DMS79 (cell line): Measurements from ENCODE around the gene STRC.
"Not testable (repeated sequence)": the region's sequence is repeated elsewhere in the genome, so short reads cannot be mapped to it uniquely, and the experiment has no call there.

Experiments used
- DNase-seq: peaks from one replicate; lab custom pipeline; 2025; lab: John Stamatoyannopoulos, UW

Gene STRC

DNA sequence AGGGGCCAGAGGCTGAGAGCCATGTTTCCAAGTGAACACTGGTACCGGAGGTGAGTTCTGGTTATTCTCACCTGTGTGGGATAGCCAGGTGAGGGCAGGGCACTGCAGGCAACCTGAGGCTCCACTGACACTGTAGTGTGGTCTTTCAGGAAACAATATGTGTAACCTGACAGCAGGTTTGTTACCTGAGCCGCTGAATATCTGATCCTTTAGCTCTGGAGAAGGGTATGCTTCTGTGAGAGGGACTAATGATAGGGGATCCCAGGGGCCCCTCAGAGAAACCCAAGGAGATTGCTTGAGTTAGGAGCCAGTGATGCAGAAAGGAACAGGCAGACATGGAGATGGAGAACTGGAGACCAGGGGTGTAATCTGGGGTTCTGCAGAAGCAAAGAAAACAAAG lies at the start of gene STRC:
TSS of gene STRC (minus strand) at position 101 of the 400 bp plus-strand sequence. CDS start at position 23, 78 bp downstream.
- not testable (repeated sequence) for DNase-seq

DNA sequence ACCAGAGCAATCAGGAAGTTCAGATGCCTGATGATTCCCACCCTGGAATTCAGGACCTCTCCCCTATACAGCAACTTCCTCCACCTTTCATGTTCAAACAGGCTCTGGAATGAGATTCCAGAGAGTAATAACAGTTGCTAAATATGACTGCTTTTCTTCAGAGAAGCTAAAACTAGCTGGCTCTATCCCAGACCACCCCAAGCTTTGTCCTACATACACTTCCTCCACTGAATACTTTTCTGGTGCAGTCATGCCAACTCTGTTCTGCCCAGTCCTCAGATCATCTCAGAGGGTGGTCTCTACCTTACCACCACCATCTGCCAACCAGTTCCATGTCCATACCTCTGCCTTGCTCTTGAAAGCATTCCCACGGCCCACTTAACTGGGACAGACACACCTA lies 47.6 kb upstream of the STRC start:
- not testable (repeated sequence) for DNase-seq

DNA sequence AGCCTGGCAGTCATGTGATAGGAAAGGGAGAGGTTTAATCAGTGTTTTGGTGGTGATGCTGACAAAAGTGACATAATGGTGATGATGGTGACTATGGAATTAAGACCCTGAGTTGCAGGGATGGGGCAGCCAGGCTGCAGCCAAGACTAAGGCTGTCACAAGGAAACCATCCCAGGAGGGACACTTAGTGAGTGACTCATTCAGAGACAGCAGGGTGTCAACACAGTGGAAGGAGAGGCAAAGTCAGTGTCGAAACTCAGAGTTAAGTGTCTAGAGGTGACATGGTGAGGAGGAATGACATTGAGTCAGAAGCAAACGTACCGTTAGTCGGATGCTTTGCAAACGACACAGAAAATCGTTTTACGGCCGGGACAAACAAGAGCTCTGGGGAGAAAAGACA lies 44.7 kb upstream of the STRC start:
- not testable (repeated sequence) for DNase-seq

DNA sequence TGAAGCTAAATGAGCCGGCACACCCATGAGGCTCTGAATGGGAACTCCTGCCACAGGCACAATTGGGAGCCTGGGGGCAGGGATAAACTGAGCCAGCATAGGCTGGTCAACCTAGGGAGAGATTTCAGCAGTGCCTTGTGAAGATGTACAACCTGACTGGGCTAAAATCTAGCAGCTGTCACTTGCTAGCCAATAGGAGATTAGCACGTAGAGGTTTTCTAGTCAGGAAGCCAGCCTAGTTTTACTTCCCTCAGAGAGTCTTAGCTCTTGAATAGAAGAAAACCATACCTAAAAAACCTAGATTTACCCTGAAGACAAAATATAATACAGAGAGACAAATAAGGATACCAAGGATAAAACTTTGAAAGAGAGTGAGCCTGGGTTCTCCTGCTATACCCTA lies 43.7 kb upstream of the STRC start:
- not testable (repeated sequence) for DNase-seq

DNA sequence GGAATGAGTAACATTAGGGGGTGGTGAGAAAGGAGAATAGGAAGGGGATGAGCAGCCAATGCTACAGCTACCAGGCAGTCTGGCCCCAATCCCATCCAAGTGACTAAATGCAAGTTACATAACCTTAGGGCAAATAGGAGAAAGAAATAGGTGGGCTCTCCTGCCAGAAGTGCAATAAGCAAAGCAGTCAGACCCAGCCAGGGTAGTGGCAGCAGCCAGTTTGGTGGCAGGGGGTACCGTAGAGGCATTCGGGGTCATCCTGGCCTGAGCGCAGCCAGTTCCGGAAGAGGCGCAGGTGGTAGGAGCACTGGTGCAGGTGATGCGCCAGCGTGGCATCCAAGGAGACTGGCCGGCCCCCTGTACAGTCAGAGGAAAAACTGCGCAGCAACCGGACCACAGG lies 41.1 kb upstream of the STRC start:
- DNase-seq, result not testable (repeated sequence)

DNA sequence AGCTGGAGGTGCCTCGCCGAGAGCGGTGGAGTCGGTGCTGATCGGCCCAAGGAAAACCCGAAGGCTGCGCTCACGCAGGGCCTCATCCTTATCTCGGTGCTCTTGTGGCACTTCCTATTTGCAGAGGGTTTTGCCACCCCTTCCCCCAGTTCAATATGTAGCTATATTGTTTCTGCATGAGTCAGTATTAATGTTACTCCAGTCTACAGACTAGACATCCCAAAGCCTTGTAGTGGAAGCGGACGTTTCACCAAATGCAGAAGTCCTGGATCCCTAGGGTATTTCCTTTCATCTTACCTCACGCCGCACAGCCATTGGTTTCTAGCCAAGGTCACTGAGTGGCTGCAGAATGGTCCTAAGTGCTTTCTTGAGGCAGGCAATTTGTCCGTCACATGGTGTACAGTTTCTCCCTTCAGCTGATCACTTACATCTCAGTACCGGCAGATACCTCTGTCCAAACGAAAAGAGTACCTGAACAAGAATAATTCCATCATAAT lies 30.9 kb upstream of the STRC start:
- DNase-seq, result not testable (repeated sequence)

DNA sequence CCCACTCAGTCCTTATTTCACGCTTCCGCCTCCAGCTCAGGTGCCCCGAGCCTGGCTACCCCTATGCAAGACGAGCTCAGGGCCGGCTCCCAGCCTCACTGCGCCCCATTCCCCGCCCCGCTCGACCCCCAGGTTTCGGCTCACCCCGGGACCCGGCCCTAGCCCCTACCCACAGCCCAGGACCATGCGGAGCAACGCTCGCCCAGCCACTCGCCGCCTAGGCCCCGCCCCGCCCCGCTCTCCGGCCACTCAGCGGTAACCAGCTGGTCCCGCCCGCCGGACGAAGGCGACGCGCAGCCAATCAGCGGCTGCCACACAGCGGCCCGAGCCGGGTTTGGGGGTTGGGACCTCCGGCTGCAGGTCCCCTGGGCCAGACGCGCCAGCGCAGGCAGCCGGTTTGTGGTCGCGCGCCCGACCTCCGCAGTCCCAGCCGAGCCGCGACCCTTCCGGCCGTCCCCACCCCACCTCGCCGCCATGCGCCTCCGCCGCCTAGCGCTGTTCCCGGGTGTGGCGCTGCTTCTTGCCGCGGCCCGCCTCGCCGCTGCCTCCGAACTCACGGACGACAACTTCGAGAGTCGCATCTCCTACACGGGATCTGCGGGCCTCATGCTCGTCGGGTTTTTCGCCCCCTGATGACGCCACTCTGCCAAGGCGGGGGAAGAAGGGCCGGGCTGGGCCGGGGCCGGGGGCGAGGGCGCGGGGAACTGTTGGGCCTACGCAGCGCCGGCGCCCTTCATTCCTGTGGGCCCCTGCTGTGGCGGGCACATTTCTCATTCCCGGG lies 30.2 kb upstream of the STRC start, which contains the start of gene CATSPER2:
TSS of gene CATSPER2 (minus strand) at position 196 of the 781 bp plus-strand sequence. CDS start 783 bp downstream, outside the sequence.
- no peak for DNase-seq

DNA sequence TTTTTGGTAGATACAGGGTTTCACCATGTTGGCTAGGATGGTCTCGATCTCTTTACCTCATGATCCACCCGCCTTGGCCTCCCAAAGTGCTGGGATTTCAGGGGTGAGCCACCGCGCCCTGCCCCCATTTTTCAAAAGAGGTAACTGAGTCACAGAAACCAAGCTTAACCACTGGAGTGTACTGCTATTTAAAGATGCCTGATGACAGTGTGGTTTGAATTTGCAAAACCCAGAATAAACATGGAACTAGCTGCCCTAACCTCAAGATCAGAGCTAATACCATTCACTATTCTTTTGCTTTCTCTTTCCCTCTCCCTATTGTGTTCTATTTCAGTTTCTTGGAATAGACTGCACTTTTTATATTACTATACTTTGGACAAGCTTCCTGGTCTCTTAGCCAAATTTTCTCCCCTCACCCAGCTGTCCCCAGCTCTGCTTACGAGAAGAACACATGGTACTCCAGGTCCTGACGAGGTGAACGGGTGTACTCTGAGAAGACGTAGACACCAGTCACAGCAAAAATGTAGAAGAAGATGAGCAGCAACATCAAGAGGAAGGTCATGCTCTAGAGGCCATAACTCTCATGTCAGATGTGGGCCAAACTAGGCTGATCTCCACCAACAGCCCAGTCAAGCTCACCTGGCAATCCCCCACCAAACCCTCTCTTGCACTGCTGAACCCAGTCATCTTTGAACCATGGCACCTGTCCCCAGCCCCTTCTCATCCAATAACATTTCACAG lies 20.0 kb upstream of the STRC start:
- DNase-seq, result not testable (repeated sequence)

DNA sequence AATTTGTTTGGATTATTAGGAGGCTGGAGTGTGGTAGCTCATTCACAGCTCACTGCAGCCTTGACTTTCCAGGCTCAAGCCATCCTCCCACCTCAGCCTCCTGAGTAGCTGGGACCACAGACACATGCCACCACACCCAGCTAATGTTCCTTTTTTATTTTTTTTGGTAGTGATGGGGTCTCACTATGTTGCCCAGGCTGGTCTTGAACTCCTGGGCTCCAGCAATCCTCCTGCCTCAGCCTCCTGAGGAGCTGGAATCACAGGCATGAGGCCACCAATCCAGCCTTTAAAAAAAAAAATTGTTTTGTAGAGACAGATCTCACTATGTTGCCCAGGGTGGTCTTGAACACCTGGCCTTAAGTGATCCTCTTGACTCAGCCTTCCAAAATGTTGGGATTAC lies 8.3 kb upstream of the STRC start:
- not testable (repeated sequence) for DNase-seq

DNA sequence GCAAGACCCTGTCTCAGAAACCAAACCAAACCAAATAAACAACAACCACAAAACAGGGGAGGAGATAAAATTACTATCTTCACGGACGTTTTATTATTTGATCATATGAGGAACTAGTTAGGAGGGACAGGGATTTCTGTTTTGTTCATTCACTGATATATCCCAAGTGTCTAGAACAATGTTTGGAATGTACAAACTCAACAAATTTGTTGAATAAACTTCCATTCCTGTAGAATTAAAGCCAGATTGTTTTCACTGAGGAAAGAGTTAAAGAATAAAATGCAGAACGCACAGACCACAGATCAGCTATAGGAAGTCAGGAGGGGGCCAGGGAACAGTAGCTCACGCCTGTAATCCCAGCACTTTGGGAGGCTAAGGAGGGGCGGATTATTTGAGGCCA lies 6.5 kb upstream of the STRC start:
- DNase-seq, result no peak

DNA sequence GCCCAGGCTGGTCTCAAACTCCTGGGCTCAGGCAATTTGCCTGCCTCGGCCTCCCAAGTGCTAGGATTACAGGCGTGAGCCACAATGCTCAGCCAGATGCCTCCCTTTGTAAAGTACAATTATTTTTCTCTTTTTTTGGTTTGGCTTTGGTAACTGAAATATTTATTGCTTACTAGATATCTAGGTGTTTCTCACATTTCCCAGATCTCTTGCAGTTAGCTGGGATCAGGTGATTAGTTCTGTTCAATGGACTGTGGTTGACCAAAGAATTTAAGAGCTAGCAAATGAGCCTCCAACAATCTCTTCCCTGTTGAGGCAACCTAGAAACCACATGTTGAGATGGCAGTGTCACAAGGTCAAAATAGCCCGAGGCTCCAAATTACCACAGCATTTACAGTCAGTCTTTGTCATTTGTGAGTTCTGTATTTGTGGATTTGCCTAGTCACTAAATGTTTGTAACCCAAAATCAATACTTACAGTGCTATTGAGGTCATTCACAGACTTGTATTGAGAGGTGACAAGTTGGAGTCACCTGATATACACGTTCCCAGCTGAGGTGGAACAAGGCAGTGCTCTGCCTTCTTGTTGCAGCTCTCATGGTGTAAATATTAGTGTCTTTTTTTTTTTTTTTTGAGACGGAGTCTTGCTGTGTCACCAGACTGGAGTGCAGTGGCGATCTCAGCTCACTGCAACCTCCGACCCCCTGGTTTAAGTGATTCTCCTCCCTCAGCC lies 3.6 kb upstream of the STRC start:
- DNase-seq, result not testable (repeated sequence)

DNA sequence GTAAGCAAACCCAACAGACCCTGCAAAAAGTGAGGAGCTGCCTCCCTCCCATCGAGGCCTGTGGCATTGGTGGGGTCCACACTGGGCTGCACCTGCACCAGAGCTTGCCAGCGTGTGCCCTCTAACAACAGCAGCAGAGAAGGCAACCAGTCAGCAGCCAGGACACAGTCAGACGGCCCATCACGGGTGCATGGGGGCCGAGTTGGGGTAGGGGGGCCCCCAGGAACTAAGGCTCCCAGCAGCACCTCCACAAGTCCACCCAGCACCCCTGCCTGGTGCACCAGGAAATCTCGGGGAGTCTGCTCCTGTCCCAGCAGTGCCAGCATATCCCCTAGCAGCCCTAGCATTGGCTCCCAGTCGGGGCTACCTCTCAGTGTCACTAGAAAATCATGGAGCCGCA lies 850 bp downstream of the STRC start:
- DNase-seq, result not testable (repeated sequence)

DNA sequence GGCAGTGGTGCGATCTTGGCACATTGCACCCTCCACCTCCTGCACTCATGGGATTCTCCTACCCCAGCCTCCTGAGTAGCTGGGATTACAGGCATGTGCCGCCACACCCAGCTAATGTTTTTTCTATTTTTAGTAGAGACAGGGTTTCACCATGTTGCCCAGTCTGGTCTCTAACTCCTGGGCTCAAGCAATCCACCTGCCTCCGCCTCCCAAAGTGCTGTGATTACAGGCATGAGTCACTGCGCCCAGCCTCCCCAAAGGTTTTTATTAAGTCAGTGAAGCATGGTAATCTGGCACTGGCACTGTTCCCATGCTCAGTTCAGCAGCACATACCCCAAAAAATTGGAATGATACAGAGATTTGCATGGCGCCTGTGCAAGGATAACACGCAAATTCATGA lies 16.4 kb downstream of the STRC start:
- peak; percentile 39 for DNase-seq

DNA sequence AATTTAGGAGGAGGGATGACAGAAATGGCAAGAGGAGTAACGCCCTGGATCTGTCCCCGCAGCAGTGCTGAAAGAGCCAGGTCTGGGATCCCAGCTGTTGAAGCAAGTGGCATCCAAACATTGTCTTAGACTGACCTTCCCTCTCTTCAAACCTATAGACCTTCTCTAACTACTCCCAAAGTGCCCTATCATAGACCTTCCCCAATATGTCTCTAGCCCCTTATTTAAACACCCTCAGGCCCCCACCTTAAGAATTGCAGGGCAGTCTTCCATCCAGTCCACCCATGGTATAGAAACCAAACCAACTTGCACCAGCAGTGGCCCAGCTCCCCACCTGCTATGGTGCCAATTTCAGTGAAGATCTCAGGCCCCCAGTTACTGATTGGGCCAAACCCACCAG lies 18.4 kb downstream of the STRC start:
- DNase-seq, result not testable (repeated sequence)

DNA sequence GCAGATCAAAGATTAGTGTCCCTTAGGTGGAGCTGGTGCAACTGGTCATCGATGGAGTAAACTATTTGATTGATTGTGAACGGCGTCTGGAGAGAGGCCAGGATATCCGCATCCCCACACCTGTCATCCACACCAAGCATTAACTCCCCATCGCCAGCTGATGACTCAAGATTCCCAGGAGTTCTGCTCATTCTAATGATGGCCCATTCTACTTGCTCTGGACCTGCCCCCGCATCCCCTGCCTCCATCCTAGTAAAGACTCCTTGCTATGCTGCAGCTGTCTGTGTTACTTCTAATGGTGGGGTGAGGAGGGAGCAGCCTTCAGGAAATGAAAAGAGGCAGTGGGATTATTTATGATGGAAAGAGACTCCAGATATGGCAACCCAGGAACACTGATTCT lies 19.5 kb downstream of the STRC start:
- not testable (repeated sequence) for DNase-seq

DNA sequence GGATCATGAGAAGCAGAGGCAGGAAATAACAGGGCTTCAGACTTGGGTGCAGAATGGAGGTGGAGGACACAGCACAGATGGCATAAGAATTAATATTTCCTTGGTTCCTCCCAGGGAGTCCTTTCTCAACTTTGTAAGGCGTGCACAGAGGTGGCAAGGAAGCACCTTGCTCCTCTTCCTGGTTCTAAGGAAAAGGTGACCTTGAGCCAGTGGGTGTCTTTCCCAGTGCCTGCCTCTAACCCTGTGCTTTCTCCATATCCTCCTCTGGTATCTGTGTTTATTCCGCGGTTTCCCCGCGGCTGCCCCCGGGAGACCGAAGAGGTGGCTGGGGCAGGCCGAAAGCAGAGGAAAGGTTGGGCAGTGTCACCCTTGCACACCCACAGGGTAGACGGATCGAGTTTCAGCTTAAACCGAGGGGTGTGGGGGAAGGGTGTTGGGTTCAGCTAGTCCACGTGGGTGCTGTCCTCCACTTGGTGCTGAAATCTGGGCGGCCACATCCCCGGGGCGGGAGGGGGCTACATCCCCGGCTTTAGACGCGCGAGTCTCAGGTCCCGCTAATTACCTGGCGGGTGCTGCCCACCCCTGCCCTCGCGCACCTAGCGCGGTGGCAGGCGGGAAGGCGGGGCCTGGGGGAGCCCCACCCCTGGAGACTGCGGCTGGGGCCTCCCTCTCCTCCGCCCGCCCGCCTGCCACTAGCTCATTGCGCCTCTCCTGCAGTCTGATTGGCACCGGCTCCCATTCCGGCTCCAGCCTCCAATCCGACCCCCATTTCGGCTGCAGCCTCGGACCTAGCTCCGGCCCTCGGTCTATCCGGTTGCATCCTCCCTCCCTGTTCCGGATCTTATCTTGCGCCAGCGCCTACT lies 25.0 kb downstream of the STRC start, which contains the start of gene CKMT1B:
TSS of gene CKMT1B (plus strand) at position 700 of the 863 bp plus-strand sequence. CDS start 192 bp downstream, outside the sequence.
- DNase-seq, result not testable (repeated sequence)

DNA sequence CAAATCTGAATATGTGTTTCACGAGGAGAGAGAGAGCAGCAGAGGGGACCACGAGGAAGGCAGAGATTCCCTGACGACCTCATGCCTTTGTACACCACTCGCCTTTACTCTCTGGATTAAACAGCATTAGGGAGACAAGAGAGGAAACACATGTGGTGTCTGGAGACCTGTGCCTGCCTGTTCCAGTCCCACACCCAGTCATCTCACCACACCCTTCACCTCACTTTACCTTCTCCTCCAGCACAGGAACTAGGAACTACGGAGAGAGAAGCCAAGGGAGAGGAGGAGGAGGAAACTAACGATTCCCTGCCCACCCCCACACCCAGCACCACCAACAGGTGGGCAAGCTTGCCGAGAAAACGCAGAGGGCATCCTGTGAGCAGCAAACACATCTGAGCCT lies 25.8 kb downstream of the STRC start:
- DNase-seq, result not testable (repeated sequence)

DNA sequence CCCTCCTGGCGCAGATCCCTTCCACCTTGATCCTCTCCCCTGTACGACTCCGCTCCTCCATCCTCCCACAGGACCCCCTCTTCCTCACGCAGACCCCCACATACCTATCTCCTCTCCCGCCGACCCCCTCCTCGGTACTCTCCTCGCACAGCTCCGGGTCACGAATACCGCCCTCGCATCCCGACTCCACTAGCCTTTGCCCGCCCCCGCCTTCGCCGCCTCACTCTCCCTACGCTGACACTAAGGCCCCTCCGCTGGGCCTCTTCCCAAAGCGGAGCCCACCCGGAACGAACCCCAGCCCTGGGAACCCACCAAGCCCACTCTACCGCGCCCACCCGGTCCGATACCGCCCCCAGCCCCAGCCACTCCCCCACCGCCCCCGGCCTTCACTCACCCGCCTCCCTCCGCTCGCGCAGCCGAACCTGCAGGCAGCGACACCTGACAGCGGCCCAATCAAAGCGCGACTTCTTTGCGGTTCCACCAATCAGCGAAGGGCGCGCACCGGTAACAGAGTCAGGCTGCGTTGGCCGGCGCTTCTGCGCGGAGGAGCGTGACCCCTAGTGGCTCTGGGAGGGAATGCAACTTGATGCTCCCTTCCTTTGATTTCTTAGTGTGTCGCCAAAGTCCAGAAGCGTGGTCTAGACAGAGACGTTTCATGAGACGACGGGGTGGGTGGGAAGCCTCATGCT lies 28.7 kb downstream of the STRC start, which contains the start of gene PPIP5K1:
TSS of gene PPIP5K1 (minus strand) at position 431 of the 689 bp plus-strand sequence. CDS start 5,704 bp downstream, outside the sequence.
- DNase-seq, result not testable (repeated sequence)

DNA sequence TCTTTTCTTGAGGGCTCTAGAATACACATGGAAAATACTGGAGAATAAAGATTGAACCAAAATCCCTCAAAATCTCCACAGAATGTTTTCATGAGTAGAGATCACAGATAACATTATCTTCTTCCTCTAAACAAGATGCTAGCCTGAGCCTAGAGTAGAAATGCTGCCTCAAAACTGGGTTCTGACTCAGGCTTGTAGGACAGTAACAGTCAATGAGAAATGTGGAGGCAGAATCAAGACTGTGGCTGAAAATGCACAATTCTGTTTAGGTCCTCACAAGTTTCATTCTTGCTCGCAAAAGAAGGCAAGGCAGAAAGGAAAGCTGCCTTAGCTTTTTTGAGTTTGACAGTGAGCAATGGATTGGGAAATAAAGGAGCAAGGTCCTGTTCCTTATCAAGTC lies 44.0 kb downstream of the STRC start:
- not testable (repeated sequence) for DNase-seq

DNA sequence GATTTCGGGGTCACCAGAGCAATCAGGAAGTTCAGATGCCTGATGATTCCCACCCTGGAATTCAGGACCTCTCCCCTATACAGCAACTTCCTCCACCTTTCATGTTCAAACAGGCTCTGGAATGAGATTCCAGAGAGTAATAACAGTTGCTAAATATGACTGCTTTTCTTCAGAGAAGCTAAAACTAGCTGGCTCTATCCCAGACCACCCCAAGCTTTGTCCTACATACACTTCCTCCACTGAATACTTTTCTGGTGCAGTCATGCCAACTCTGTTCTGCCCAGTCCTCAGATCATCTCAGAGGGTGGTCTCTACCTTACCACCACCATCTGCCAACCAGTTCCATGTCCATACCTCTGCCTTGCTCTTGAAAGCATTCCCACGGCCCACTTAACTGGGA lies 52.0 kb downstream of the STRC start:
- not testable (repeated sequence) for DNase-seq
